Measurements from ENCODE around the gene DZIP1. TPM values are rescaled to one million over a fixed set of nuclear protein-coding genes. Genes with fewer than 3 reads are reported as not detected.
"Not testable (repeated sequence)": the region's sequence is repeated elsewhere in the genome, so short reads cannot be mapped to it uniquely, and the experiment has no call there.

Gene DZIP1
- total and polyA plus RNA-seq, 2 of the 8 experiments (the other 6 are each of a cell fraction or from before 2014, with no cell fraction given), result 7.6 to 24.6 TPM

DNA sequence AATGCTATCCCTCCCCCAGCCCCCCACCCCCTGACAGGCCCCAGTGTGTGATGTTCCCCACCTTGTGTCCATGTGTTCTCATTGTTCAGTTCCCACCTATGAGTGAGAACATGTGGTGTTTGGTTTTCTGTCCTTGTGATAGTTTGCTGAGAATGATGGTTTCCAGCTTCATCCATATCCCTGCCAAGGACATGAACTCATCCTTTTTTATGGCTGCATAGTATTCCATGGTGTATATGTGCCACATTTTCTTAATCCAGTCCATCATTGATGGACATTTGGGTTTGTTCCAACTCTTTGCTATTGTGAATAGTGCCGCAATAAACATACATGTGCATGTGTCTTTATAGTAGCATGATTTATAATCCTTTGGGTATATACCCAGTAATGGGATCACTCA, 78.7 kb downstream of the DZIP1 start:
- H3K4me3 ChIP-seq (ENCODE audit: extremely low read depth in 1 of 4, insufficient read depth in 2 of 4, low read depth in 3 of 4, low read length in 4 of 4); H3K36me3 ChIP-seq (ENCODE audit: control insufficient read depth in 2 of 4, insufficient read depth in 4 of 4, low read length in 3 of 4); H3K27ac ChIP-seq (ENCODE audit: low read depth, low read length); H4K91ac ChIP-seq (replicated peaks; ENCODE audit: insufficient read length, low read length); H3K79me2 ChIP-seq (ENCODE audit: control insufficient read depth in 1 of 2, insufficient read depth in 2 of 2, low read length in 2 of 2); H3K27me3 ChIP-seq (replicated peaks in 1 of 4; ENCODE audit: control insufficient read depth in 3 of 4, extremely low read depth in 1 of 4, insufficient read depth in 3 of 4, low read length in 3 of 4); H2BK120ac ChIP-seq (replicated peaks; ENCODE audit: low read depth, low read length); H3K4me1 ChIP-seq (replicated peaks in 1 of 4; ENCODE audit: control insufficient read depth in 3 of 4, insufficient read depth in 4 of 4, low read length in 3 of 4); FAIRE-seq; H4K5ac ChIP-seq (ENCODE audit: insufficient read length, low read depth, low read length); H3K9ac ChIP-seq (replicated peaks in 1 of 4; ENCODE audit: extremely low read depth in 1 of 4, low read depth in 3 of 4, low read length in 3 of 4); H3K18ac ChIP-seq (ENCODE audit: extremely low read depth, low read length); H4K8ac ChIP-seq (ENCODE audit: extremely low read depth, insufficient read depth, low read length); H3K14ac ChIP-seq (ENCODE audit: insufficient read length); H3K56ac ChIP-seq (replicated peaks; ENCODE audit: insufficient read length, low read depth, low read length); H3K4ac ChIP-seq (replicated peaks; ENCODE audit: insufficient read length, low read depth, low read length); H2AFZ ChIP-seq (ENCODE audit: low read length); H2BK12ac ChIP-seq (ENCODE audit: low read depth, low read length); H2BK15ac ChIP-seq (ENCODE audit: low read length); H3K23ac ChIP-seq (ENCODE audit: insufficient read length); H2BK5ac ChIP-seq (ENCODE audit: low read depth, low read length); POLR2A ChIA-PET (ENCODE audit: partially characterized antibody); H3K4me2 ChIP-seq (ENCODE audit: insufficient read depth in 1 of 2, low read depth in 2 of 2, low read length in 2 of 2); DNase-seq (ENCODE audit: low read depth in 1 of 2, low spot score in 2 of 2); H3K23me2 ChIP-seq (ENCODE audit: low read depth, low read length); H4K20me1 ChIP-seq (replicated peaks in 1 of 2; ENCODE audit: control insufficient read depth in 1 of 2, insufficient read depth in 2 of 2, low read length in 2 of 2); H3K79me1 ChIP-seq (ENCODE audit: low read depth, low read length); H3K9me3 ChIP-seq (ENCODE audit: insufficient read depth in 2 of 2, low read depth in 1 of 2, low read length in 1 of 2); H2AK5ac ChIP-seq (ENCODE audit: low read depth, low read length); H2BK20ac ChIP-seq (ENCODE audit: low read length): not testable (repeated sequence)
- CTCF ChIA-PET (ENCODE audit: partially characterized antibody), result interaction anchor here (1.4 to 2.0 kb wide), 2 partner anchors 14 to 18 kb away, joined by 4 to 8 read pairs; partner anchors contain the start of gene CLDN10
- 94% methylated on average over 1 of the region's 1 CpG; no CpG with 5 or more reads in 1 of the 2 experiments for WGBS, 2 experiments (ENCODE audit: extremely low coverage in 1 of 2, insufficient coverage in 1 of 2, insufficient read length in 1 of 2, insufficient replicate concordance in 2 of 2, low coverage in 1 of 2, low lambda C conversion rate in 2 of 2, missing lambda C conversion rate in 1 of 2)

Measured in H1 (cell line).